Renal cortical epithelial cell (primary cell): ENCODE measurements around the gene LSM6. TPM values are rescaled to one million over a fixed set of nuclear protein-coding genes. Genes with fewer than 3 reads are reported as not detected.

Experiments used
- total RNA-seq: library from RNA; depleted of rRNA; stranded (reverse); fragments of >200 nt; gene quantifications from 2 replicates; pipeline ENCODE4 v1.2.3, GENCODE V29; 2014

The LSM6 gene
- total RNA-seq, 1 donor from 2014 or later = 22.3 TPM

Other genes starting within 250 kb of the LSM6 start
- gene ZNF827, start 236.9 kb upstream of the LSM6 start, total RNA-seq = 4.7 and 24.5 TPM in 2 replicates
- not detected in 2 replicates for gene REELD1, start 38.8 kb downstream of the LSM6 start, total RNA-seq